ENCODE data around the gene ADIG. TPM values are rescaled to one million over a fixed set of nuclear protein-coding genes. Genes with fewer than 3 reads are reported as not detected.

Gene ADIG
- total RNA-seq, 4 donors from 2014 or later = not detected

DNA sequence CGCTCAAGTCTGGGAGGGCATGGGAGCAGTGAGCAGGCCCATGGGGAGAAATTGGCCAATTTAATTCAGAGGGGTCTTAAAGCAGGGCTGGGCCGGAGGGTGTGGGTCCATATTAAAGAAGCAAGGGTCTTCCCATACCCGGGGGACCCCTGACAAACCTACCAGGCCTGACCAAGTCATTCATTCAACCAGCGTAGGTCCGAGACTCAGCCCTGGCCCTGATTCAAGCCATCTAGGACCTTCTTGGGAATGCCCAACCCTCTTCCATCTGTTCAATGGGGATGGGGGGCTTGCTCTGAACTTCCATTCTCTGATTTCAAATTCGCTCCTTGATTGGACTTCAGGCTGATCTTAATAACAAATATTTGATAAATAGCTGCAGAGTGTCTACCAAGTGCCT is 7.3 kb downstream of the ADIG start:
- in situ Hi-C loops (cut with MboI; ENCODE audit: low pct_ligation_motif_present in 1 of 4, low pct_unique_long_range_greater_than_20kb in 1 of 4, low sequenced_read_pairs in 3 of 4) (no loop called here), intact Hi-C loops (cut with DNase I; ENCODE audit: low total_unique reads) (no loop called here)
- H3K9me3 ChIP-seq = no peaks in the 10 kb centered on the region
- DNase-seq = no peak
- H3K27ac ChIP-seq = no peak overlapping the region
- no peaks in the 10 kb centered on the region for H3K4me1 ChIP-seq
- no peak for TF ChIP-seq EP300 (IDR thresholded peaks at IDR 0.05; ENCODE audit: low read depth)
- no peak for TF ChIP-seq POLR2A (IDR thresholded peaks at IDR 0.05)
- TF ChIP-seq POLR2AphosphoS5 (IDR thresholded peaks at IDR 0.05) = no peak
- TF ChIP-seq, protein P1, sequence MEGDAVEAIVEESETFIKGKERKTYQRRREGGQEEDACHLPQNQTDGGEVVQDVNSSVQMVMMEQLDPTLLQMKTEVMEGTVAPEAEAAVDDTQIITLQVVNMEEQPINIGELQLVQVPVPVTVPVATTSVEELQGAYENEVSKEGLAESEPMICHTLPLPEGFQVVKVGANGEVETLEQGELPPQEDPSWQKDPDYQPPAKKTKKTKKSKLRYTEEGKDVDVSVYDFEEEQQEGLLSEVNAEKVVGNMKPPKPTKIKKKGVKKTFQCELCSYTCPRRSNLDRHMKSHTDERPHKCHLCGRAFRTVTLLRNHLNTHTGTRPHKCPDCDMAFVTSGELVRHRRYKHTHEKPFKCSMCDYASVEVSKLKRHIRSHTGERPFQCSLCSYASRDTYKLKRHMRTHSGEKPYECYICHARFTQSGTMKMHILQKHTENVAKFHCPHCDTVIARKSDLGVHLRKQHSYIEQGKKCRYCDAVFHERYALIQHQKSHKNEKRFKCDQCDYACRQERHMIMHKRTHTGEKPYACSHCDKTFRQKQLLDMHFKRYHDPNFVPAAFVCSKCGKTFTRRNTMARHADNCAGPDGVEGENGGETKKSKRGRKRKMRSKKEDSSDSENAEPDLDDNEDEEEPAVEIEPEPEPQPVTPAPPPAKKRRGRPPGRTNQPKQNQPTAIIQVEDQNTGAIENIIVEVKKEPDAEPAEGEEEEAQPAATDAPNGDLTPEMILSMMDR (IDR thresholded peaks at IDR 0.05) = no peak
- H3K27me3 ChIP-seq = peaks cover 10% of the 10 kb centered on the region
- H3K36me3 ChIP-seq = no peaks in the 10 kb centered on the region
- WGBS, 2 donors (ENCODE audit: low coverage in 1 of 2) = 84% methylated on average over 6 of the region's 6 CpGs; no CpG with 5 or more reads in 1 of the 2 donors
- no peak overlapping the region for H3K4me3 ChIP-seq

DNA sequence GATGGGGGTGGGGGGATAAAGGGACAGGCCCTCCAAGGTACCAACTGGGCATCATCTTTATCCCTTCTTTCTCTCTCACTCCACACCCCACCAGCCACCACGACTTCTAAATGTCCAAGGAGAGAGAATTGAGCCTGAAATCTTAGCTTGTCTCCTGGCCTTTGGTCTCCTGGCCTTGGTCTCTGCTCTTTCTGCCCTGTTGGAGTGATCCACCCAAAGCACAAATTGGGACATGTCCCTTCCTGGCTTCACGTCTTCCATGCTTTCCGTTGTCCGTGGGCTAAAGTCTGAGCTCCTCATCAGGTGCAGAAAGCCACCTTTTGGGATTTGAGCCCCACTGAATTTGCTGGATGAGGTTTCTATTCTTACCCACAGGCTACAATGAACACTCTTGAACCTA is 8.4 kb downstream of the ADIG start:
- DNase-seq = no peak
- Histone ChIP-seq H3K4me1 (no peaks in the 10 kb centered on the region), H3K36me3 (no peaks in the 10 kb centered on the region), H3K27me3 (peaks cover 6% of the 10 kb centered on the region), H3K27ac (no peak overlapping the region), H3K9me3 (no peaks in the 10 kb centered on the region), H3K4me3 (no peak overlapping the region)
- in situ Hi-C loops (cut with MboI; ENCODE audit: low pct_ligation_motif_present in 1 of 4, low pct_unique_long_range_greater_than_20kb in 1 of 4, low sequenced_read_pairs in 3 of 4) (no loop called here), intact Hi-C loops (cut with DNase I; ENCODE audit: low total_unique reads) (no loop called here)
- TF ChIP-seq POLR2A (IDR thresholded peaks at IDR 0.05) (no peak), POLR2AphosphoS5 (IDR thresholded peaks at IDR 0.05) (no peak), EP300 (IDR thresholded peaks at IDR 0.05; ENCODE audit: low read depth) (no peak)
- TF ChIP-seq, protein P1 (IDR thresholded peaks at IDR 0.05) = no peak
- WGBS, 2 donors (ENCODE audit: low coverage in 1 of 2) = 81 to 100% methylated on average over 3 to 4 of the region's 4 CpGs

DNA sequence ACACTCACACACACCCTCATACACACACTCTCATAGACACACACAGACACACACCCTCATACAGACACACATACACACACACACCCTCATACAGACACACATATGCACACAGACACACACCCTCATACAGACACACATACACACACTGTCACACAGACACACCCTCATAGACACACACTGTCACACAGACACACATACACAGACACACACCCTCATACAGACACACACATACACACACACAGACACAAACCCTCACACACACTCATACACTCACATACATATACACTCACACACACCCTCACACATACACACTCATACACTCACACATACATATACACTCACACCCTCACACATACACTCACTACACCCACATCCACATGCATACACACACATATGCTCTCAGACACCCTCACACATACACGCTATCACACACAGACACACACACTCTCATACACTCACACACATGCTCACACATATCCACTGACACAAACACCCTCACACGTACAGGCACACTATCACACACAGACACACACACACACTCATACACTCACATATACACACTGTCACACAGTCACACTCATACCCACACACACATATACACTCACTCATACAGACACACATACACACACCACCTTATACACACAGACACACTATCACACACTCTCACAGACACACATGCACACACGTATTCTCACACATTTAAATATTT is 9.1 kb downstream of the ADIG start:
- no peaks in the 10 kb centered on the region for H3K9me3 ChIP-seq
- no peak for TF ChIP-seq POLR2AphosphoS5 (IDR thresholded peaks at IDR 0.05)
- TF ChIP-seq, protein P1 (IDR thresholded peaks at IDR 0.05) = no peak
- TF ChIP-seq EP300 (IDR thresholded peaks at IDR 0.05; ENCODE audit: low read depth) = no peak
- no peak for TF ChIP-seq POLR2A (IDR thresholded peaks at IDR 0.05)
- H3K27me3 ChIP-seq = no peaks in the 10 kb centered on the region
- H3K27ac ChIP-seq = no peak overlapping the region
- WGBS, 2 donors (ENCODE audit: low coverage in 1 of 2) = 78 to 88% methylated on average over 3 of the region's 3 CpGs
- intact Hi-C loops (cut with DNase I; ENCODE audit: low total_unique reads) (no loop called here), in situ Hi-C loops (cut with MboI; ENCODE audit: low pct_ligation_motif_present in 1 of 4, low pct_unique_long_range_greater_than_20kb in 1 of 4, low sequenced_read_pairs in 3 of 4) (no loop called here)
- H3K4me1 ChIP-seq = no peaks in the 10 kb centered on the region
- H3K4me3 ChIP-seq = no peak overlapping the region
- DNase-seq = no peak
- H3K36me3 ChIP-seq = no peaks in the 10 kb centered on the region

DNA sequence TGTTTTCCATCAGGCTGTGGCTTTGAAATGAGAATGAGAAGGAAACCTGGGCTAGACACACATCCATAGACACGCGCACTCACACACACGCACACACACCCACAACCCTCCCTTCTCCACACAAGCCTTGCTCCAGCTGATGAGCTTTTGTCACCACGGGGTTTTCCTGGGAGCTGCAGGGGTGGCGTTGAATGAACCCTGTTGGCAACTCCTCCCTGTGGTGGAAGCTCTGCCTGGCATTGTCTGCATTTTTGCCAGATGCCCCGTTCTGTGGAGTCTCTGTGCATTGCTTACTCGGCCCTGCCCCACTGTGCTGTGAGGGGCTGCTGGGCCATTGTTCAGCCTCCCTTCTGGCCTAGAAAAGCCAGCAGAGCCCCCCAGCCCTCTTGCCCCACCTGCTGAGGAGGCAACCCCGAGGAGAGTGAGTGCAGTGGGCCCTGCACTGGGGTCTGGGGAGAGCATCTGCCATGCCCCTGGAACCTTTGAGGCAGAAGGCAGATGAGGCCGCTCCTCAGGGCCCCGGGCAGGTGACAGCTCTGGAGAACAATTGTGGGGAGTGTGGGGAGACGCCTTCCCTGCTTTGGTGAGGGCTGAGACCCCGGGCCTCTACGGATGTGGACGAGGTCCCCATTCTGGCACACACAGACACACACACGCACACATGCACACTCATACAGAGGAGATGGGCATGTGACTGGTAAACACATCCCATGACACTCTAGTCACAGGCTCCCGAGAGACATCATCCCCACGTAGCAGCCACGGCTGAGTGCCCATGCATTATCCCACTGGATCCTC is 9.9 kb downstream of the ADIG start:
- H3K27me3 ChIP-seq = no peaks in the 10 kb centered on the region
- WGBS, 2 donors (ENCODE audit: low coverage in 1 of 2) = 73% methylated on average over 18 of the region's 18 CpGs; no CpG with 5 or more reads in 1 of the 2 donors
- no peaks in the 10 kb centered on the region for H3K9me3 ChIP-seq
- in situ Hi-C loops (cut with MboI; ENCODE audit: low pct_ligation_motif_present in 1 of 4, low pct_unique_long_range_greater_than_20kb in 1 of 4, low sequenced_read_pairs in 3 of 4) = no loop called here
- no peak overlapping the region for H3K27ac ChIP-seq
- no peak overlapping the region for H3K4me3 ChIP-seq
- DNase-seq = no peak
- TF ChIP-seq, protein P1 (IDR thresholded peaks at IDR 0.05) = no peak
- no peak for TF ChIP-seq EP300 (IDR thresholded peaks at IDR 0.05; ENCODE audit: low read depth)
- no peak for TF ChIP-seq POLR2AphosphoS5 (IDR thresholded peaks at IDR 0.05)
- TF ChIP-seq POLR2A (IDR thresholded peaks at IDR 0.05) = no peak
- H3K4me1 ChIP-seq = no peaks in the 10 kb centered on the region
- intact Hi-C loops (cut with DNase I; ENCODE audit: low total_unique reads) = no loop called here
- no peaks in the 10 kb centered on the region for H3K36me3 ChIP-seq
